Measurements from ENCODE around the gene FAM184B. TPM values are rescaled to one million over a fixed set of nuclear protein-coding genes. Genes with fewer than 3 reads are reported as not detected.

The FAM184B gene
- 0.01 and 0.02 TPM in 2 replicates for polyA plus RNA-seq (2011; rRNA removed)
- 0.05 TPM in 1 of 2 replicates, not detected in the other for polyA minus RNA-seq (2011; rRNA and poly(A)+ RNA removed)

GRCh38 chr4:17781300-17782287, at the start of gene FAM184B:
Gene FAM184B (minus strand): TSS chr4:17781621. CDS start chr4:17781299, 322 bp downstream.
- Histone ChIP-seq H3K36me3 (ENCODE audit: control insufficient read depth, insufficient read depth, low read length) (no peaks in the 10 kb centered on the region), H3K4me3 (ENCODE audit: low read depth, low read length) (peak within 1 kb of the TSS; percentile 39), H3K27me3 (ENCODE audit: control insufficient read depth, insufficient read depth, low read length) (peaks cover 15% of the 10 kb centered on the region)
- no peak for DNase-seq (ENCODE audit: low read depth)
- ChIA-PET CTCF (no interaction called here), POLR2A (interaction anchor here (1.4 kb wide), 1 partner anchor 17 kb away, joined by 4 read pairs; no protein-coding TSS in a partner anchor)
- TF ChIP-seq CTCF (IDR thresholded peaks at IDR 0.05; ENCODE audit: insufficient read depth, low read depth, low read length): no peak

GRCh38 chr4:17823871-17824669, 42.6 kb upstream of the FAM184B start:
- ChIA-PET CTCF (no interaction called here), POLR2A (no interaction called here)
- no peaks in the 10 kb centered on the region for H3K36me3 ChIP-seq (ENCODE audit: control insufficient read depth, insufficient read depth, low read length)
- DNase-seq (ENCODE audit: low read depth): no peak
- TF ChIP-seq CTCF (IDR thresholded peaks at IDR 0.05; ENCODE audit: insufficient read depth, low read depth, low read length): no peak
- no peaks in the 10 kb centered on the region for H3K27me3 ChIP-seq (ENCODE audit: control insufficient read depth, insufficient read depth, low read length)
- no peak overlapping the region for H3K4me3 ChIP-seq (ENCODE audit: low read depth, low read length)

GRCh38 chr4:17817027-17817426, 35.6 kb upstream of the FAM184B start:
- H3K4me3 ChIP-seq (ENCODE audit: low read depth, low read length): no peak overlapping the region
- peak; percentile 65 for TF ChIP-seq CTCF (IDR thresholded peaks at IDR 0.05; ENCODE audit: insufficient read depth, low read depth, low read length)
- ChIA-PET CTCF (interaction anchor here (0.5 to 3.1 kb wide), 20 partner anchors 9 to 778 kb away, joined by 3 to 19 read pairs (median 4); partner anchors contain the start of genes LCORL and MED28), POLR2A (interaction anchor here (0.6 kb wide), 1 partner anchor 1645 kb away, joined by 3 read pairs; no protein-coding TSS in a partner anchor)
- peak; percentile 37 for DNase-seq (ENCODE audit: low read depth)
- no peaks in the 10 kb centered on the region for H3K27me3 ChIP-seq (ENCODE audit: control insufficient read depth, insufficient read depth, low read length)
- H3K36me3 ChIP-seq (ENCODE audit: control insufficient read depth, insufficient read depth, low read length): no peaks in the 10 kb centered on the region

GRCh38 chr4:17816142-17816541, 34.7 kb upstream of the FAM184B start:
- H3K4me3 ChIP-seq (ENCODE audit: low read depth, low read length): no peak overlapping the region
- no peak for DNase-seq (ENCODE audit: low read depth)
- CTCF ChIA-PET: interaction anchor here (1.2 to 3.1 kb wide), 7 partner anchors 10 to 776 kb away, joined by 3 to 19 read pairs (median 5); partner anchors contain the start of gene LCORL
- POLR2A ChIA-PET: no interaction called here
- TF ChIP-seq CTCF (IDR thresholded peaks at IDR 0.05; ENCODE audit: insufficient read depth, low read depth, low read length): no peak
- no peaks in the 10 kb centered on the region for H3K27me3 ChIP-seq (ENCODE audit: control insufficient read depth, insufficient read depth, low read length)
- H3K36me3 ChIP-seq (ENCODE audit: control insufficient read depth, insufficient read depth, low read length): no peaks in the 10 kb centered on the region

Data from BJ (cell line).